Liver (tissue), 9 donors: ENCODE measurements around the gene MED12L. TPM values are rescaled to one million over a fixed set of nuclear protein-coding genes. Genes with fewer than 3 reads are reported as not detected.

Source experiments
- DNase-seq: peaks from one replicate; pipeline ENCODE4 v3.0.0-alpha.2; 2017; ENCODE audit warnings: low spot score
- H3K27ac ChIP-seq, 2 donors: one replicate each; pipeline ENCODE4 v1.7.0; 2013; ENCODE audit warnings: inconsistent platforms in 2 of 2, low read length in 2 of 2, control low read depth in 1 of 2, low read depth in 1 of 2, mild to moderate bottlenecking in 1 of 2
- H3K27me3 ChIP-seq, 4 donors: one replicate each; pipeline versions ENCODE4 v1.6.1 to v1.7.0; 2013; ENCODE audit warnings: low read length in 3 of 4, inconsistent platforms in 1 of 4, mild to moderate bottlenecking in 1 of 4, moderate library complexity in 1 of 4; ENCODE audit not compliant: control insufficient read depth in 4 of 4, insufficient read depth in 4 of 4
- H3K36me3 ChIP-seq, 4 donors: one replicate each; pipeline versions ENCODE4 v1.6.1 to v1.7.0; 2013; ENCODE audit warnings: low read length in 3 of 4, mild to moderate bottlenecking in 3 of 4, low read depth in 1 of 4, moderate library complexity in 1 of 4; ENCODE audit not compliant: control insufficient read depth in 4 of 4, insufficient read depth in 3 of 4
- H3K4me1 ChIP-seq, 4 donors: one replicate each; pipeline versions ENCODE4 v1.6.1 to v1.7.0; 2013; ENCODE audit warnings: low read length in 3 of 4, mild to moderate bottlenecking in 3 of 4, moderate library complexity in 1 of 4; ENCODE audit not compliant: control insufficient read depth in 4 of 4, insufficient read depth in 4 of 4
- H3K4me3 ChIP-seq, 3 donors: one replicate each; pipeline versions ENCODE4 v1.6.1 to v1.7.0; 2013; ENCODE audit warnings: low read length in 3 of 3, control low read depth in 1 of 3, low read depth in 1 of 3, mild to moderate bottlenecking in 1 of 3
- H3K9ac ChIP-seq, 2 donors: one replicate each; pipeline ENCODE4 v1.7.0; 2013; ENCODE audit warnings: low read length in 2 of 2, mild to moderate bottlenecking in 2 of 2, moderate library complexity in 2 of 2, control low read depth in 1 of 2, low read depth in 1 of 2
- H3K9me3 ChIP-seq, 4 donors: one replicate each; pipeline versions ENCODE4 v1.6.1 to v1.7.0; 2013; ENCODE audit warnings: low read length in 3 of 4; ENCODE audit not compliant: control insufficient read depth in 4 of 4
- EGR1 ChIP-seq, 2 donors: IDR thresholded peaks; 2 replicates each; pipeline ENCODE4 v1.6.1; 2016 to 2018; ENCODE audit warnings: antibody characterized with exemption in 2 of 2, low read depth in 2 of 2
- FOXA1 ChIP-seq: IDR thresholded peaks from 2 replicates; pipeline ENCODE4 v1.6.1; 2016; ENCODE audit warnings: antibody characterized with exemption
- GABPA ChIP-seq, 2 donors: IDR thresholded peaks in 1 of 2; conservative IDR thresholded peaks in 1 of 2; 2 replicates each; pipeline ENCODE4 v1.6.1; 2016; ENCODE audit warnings: antibody characterized with exemption in 2 of 2, mild to moderate bottlenecking in 1 of 2, moderate library complexity in 1 of 2
- JUND ChIP-seq, 2 donors: IDR thresholded peaks; 2 replicates each; pipeline ENCODE4 v1.6.1; 2016; ENCODE audit warnings: antibody characterized with exemption in 2 of 2
- NR2F2 ChIP-seq: IDR thresholded peaks from 2 replicates; pipeline ENCODE4 v1.6.1; 2016; ENCODE audit warnings: antibody characterized with exemption
- RXRA ChIP-seq, 2 donors: IDR thresholded peaks; 2 replicates each; pipeline ENCODE4 v1.6.1; 2017 to 2018; ENCODE audit warnings: antibody characterized with exemption in 2 of 2, mild to moderate bottlenecking in 1 of 2
- SP1 ChIP-seq: IDR thresholded peaks from 2 replicates; pipeline ENCODE4 v1.6.1; 2018; ENCODE audit warnings: antibody characterized with exemption, mild to moderate bottlenecking
- TAF1 ChIP-seq: conservative IDR thresholded peaks from 2 replicates; pipeline ENCODE4 v1.6.1; 2016; ENCODE audit warnings: antibody characterized with exemption, mild to moderate bottlenecking
- YY1 ChIP-seq: IDR thresholded peaks from 2 replicates; pipeline ENCODE4 v1.6.1; 2016; ENCODE audit warnings: antibody characterized with exemption, mild to moderate bottlenecking
- WGBS: extraction: QIAGEN DNeasy Blood & Tissue Kit; methylation state at CpG from one replicate; pipeline ENCODE4 v1.1.7; 2013; 5-methylcytosine and 5-hydroxymethylcytosine counted together
- polyA plus RNA-seq, 2 donors: library from polyadenylated mRNA; stranded (reverse) in 1 of 2; unstranded in 1 of 2; fragments of 200-250 nt in 1 of 2; fragments of >200 nt in 1 of 2; fragmentation: Nextera tagmentation in 1 of 2; extraction: Ambion mirVana in 1 of 2; gene quantifications; one replicate each; pipeline versions ENCODE4 v1.2.1 to v1.2.3, GENCODE V29; 2013 to 2015
- total RNA-seq, 2 donors: library from RNA; depleted of rRNA; stranded (reverse); fragments of >200 nt; gene quantifications; one replicate each; pipeline ENCODE4 v1.2.3, GENCODE V29; 2014
- TF ChIP-seq, protein P1 (sequence below): IDR thresholded peaks from 2 replicates; pipeline ENCODE4 v1.6.1; 2016; ENCODE audit warnings: antibody characterized with exemption
- TF ChIP-seq, protein P2 (sequence below): fragments of 150-350 bp; IDR thresholded peaks from 2 replicates; pipeline ENCODE4 v1.5.1; 2017; ENCODE audit warnings: improper control_type of control experiment, low read depth, low read length; ENCODE audit not compliant: missing input control
- TF ChIP-seq, protein P3 (sequence below): IDR thresholded peaks from 2 replicates; pipeline ENCODE4 v1.6.1; 2016; ENCODE audit warnings: antibody characterized with exemption
- TF ChIP-seq, protein P4 (sequence below): IDR thresholded peaks from 2 replicates; pipeline ENCODE4 v1.6.1; 2016; ENCODE audit warnings: antibody characterized with exemption, mild to moderate bottlenecking
- TF ChIP-seq, protein P5 (sequence below): IDR thresholded peaks from 2 replicates; pipeline ENCODE4 v1.6.1; 2016; ENCODE audit warnings: antibody characterized with exemption
- donor health status: healthy.
- donor health status: healthy.
- donor health status: healthy.
- donor health status: healthy.
- donor health status: healthy.

Gene MED12L
- total and polyA plus RNA-seq, 4 donors, result 0.02 to 2.1 (median 0.49) TPM

DNA sequence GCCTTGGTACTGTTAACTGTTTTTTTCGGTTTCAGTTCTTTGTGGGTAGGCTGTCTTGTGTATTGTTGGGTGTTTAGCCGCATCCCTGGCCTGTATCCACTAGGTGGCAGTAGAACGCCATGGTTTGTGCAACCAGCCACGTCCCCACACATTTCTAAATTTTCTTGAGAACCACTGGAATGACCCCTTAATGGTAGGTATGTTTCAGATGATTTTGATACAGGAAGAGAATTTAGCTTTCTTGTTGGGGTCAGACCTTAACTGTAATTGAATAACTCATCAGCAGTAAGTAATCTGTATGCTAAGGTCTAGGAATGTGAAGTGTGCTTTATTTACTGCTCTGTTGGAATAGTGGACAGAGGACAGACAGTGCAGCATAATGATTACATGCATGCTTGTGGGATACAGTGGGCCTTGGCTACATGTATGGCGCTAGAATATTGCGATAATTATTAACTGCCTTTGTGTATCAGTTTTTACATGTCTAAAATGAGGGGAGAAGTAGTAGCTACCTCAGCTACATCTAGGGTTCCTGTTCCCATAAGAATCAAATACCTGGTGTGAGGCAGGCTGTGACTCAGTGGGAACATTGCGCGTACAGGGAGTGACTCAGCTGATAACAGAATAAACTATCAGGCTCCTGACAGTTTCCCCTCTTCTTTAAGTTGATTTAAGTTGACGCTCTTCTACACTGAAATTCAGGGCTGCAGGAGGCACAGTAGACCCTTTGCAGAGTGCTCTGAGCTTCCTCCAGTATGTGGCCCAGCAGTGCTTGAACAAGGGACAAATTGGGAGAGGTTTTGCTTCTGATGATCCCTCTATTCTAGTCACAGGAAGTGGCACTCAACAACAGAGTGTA, 142.6 kb downstream of the MED12L start (continued):
- TF ChIP-seq, protein P1, sequence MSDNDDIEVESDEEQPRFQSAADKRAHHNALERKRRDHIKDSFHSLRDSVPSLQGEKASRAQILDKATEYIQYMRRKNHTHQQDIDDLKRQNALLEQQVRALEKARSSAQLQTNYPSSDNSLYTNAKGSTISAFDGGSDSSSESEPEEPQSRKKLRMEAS, result no peak

DNA sequence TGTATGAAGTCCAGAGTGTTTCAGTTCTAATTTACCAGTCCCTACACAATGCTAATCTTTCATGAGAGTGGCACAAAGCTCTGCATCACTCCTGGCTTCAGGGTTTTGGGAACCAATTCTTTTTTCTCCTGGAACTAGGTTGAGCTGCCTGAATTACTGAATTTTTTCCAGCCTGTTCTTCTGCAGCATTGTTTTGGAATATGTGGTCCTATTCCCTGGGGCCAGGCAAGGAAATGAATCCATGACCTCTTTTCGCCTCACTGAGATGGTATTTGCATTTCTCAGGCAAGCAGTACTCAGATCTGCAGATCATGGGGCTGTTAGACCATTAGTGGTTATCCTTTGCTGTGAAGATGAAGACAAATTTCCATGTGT, 143.2 kb downstream of the MED12L start:
- Histone ChIP-seq H3K9ac (no peak overlapping the region), H3K27ac (no peak overlapping the region), H3K4me1 (peaks cover 6 to 27% (median 16%) of the 10 kb centered on the region in 4 donors), H3K27me3 (no peaks in the 10 kb centered on the region), H3K9me3 (no peaks in the 10 kb centered on the region), H3K4me3 (no peak overlapping the region), H3K36me3 (no peaks in the 10 kb centered on the region)
- TF ChIP-seq, protein P2, sequence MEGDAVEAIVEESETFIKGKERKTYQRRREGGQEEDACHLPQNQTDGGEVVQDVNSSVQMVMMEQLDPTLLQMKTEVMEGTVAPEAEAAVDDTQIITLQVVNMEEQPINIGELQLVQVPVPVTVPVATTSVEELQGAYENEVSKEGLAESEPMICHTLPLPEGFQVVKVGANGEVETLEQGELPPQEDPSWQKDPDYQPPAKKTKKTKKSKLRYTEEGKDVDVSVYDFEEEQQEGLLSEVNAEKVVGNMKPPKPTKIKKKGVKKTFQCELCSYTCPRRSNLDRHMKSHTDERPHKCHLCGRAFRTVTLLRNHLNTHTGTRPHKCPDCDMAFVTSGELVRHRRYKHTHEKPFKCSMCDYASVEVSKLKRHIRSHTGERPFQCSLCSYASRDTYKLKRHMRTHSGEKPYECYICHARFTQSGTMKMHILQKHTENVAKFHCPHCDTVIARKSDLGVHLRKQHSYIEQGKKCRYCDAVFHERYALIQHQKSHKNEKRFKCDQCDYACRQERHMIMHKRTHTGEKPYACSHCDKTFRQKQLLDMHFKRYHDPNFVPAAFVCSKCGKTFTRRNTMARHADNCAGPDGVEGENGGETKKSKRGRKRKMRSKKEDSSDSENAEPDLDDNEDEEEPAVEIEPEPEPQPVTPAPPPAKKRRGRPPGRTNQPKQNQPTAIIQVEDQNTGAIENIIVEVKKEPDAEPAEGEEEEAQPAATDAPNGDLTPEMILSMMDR, result no peak
- TF ChIP-seq NR2F2 (no peak), EGR1 (IDR thresholded peaks at IDR 0.05; ENCODE audit: low read depth in 2 of 2) (no peak), RXRA (IDR thresholded peaks at IDR 0.05) (no peak), JUND (IDR thresholded peaks at IDR 0.05) (no peak), YY1 (no peak), GABPA (IDR thresholded peaks at IDR 0.05 in 1 of 2, conservative IDR thresholded peaks at IDR 0.05 in 1 of 2) (no peak), FOXA1 (no peak), TAF1 (no peak), SP1 (no peak)
- TF ChIP-seq, protein P3, sequence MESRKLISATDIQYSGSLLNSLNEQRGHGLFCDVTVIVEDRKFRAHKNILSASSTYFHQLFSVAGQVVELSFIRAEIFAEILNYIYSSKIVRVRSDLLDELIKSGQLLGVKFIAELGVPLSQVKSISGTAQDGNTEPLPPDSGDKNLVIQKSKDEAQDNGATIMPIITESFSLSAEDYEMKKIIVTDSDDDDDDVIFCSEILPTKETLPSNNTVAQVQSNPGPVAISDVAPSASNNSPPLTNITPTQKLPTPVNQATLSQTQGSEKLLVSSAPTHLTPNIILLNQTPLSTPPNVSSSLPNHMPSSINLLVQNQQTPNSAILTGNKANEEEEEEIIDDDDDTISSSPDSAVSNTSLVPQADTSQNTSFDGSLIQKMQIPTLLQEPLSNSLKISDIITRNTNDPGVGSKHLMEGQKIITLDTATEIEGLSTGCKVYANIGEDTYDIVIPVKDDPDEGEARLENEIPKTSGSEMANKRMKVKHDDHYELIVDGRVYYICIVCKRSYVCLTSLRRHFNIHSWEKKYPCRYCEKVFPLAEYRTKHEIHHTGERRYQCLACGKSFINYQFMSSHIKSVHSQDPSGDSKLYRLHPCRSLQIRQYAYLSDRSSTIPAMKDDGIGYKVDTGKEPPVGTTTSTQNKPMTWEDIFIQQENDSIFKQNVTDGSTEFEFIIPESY, result no peak
- TF ChIP-seq, protein P4, sequence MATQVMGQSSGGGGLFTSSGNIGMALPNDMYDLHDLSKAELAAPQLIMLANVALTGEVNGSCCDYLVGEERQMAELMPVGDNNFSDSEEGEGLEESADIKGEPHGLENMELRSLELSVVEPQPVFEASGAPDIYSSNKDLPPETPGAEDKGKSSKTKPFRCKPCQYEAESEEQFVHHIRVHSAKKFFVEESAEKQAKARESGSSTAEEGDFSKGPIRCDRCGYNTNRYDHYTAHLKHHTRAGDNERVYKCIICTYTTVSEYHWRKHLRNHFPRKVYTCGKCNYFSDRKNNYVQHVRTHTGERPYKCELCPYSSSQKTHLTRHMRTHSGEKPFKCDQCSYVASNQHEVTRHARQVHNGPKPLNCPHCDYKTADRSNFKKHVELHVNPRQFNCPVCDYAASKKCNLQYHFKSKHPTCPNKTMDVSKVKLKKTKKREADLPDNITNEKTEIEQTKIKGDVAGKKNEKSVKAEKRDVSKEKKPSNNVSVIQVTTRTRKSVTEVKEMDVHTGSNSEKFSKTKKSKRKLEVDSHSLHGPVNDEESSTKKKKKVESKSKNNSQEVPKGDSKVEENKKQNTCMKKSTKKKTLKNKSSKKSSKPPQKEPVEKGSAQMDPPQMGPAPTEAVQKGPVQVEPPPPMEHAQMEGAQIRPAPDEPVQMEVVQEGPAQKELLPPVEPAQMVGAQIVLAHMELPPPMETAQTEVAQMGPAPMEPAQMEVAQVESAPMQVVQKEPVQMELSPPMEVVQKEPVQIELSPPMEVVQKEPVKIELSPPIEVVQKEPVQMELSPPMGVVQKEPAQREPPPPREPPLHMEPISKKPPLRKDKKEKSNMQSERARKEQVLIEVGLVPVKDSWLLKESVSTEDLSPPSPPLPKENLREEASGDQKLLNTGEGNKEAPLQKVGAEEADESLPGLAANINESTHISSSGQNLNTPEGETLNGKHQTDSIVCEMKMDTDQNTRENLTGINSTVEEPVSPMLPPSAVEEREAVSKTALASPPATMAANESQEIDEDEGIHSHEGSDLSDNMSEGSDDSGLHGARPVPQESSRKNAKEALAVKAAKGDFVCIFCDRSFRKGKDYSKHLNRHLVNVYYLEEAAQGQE, result no peak
- TF ChIP-seq, protein P5, sequence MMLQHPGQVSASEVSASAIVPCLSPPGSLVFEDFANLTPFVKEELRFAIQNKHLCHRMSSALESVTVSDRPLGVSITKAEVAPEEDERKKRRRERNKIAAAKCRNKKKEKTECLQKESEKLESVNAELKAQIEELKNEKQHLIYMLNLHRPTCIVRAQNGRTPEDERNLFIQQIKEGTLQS, result no peak
- WGBS, result 92% methylated on average over 1 of the region's 1 CpG
- DNase-seq, result no peak
